Stimulated activated CD8-positive, alpha-beta memory T cell treated with anti-CD3 and anti-CD28 coated beads, Interleukin-4, amount 100 ng/mL, for 48 hours (primary cell): ENCODE results near the gene XAB2.
A peak's percentile ranks its signal among the peaks of the same experiment; 100 is the strongest.

Experiments
- DNase-seq: peaks from one replicate; pipeline ENCODE4 v3.0.0-alpha.2; 2020

XAB2 gene

GRCh38 chr19:7648265-7649014, 19.1 kb upstream of the XAB2 start:
- no peak for DNase-seq

GRCh38 chr19:7647156-7647555, 17.8 kb upstream of the XAB2 start:
- DNase-seq: no peak

- DNase-seq: no peak
These were observed 17.0 kb upstream of the XAB2 start for GRCh38 chr19:7646426-7646700.

GRCh38 chr19:7645656-7646425, 16.5 kb upstream of the XAB2 start:
- no peak for DNase-seq

- no peak for DNase-seq
These were observed 15.8 kb upstream of the XAB2 start for GRCh38 chr19:7645163-7645562.

GRCh38 chr19:7644550-7644877, 15.2 kb upstream of the XAB2 start:
- DNase-seq: no peak

GRCh38 chr19:7643629-7644549, 14.5 kb upstream of the XAB2 start:
- DNase-seq: peak; percentile 65

- DNase-seq: no peak
These were observed 13.7 kb upstream of the XAB2 start for GRCh38 chr19:7643031-7643415.

GRCh38 chr19:7642295-7643030, 13.1 kb upstream of the XAB2 start:
- no peak for DNase-seq

GRCh38 chr19:7641290-7642276, 12.2 kb upstream of the XAB2 start:
- no peak for DNase-seq

GRCh38 chr19:7640803-7641202, 11.5 kb upstream of the XAB2 start:
- DNase-seq: no peak

GRCh38 chr19:7639863-7640348, 10.6 kb upstream of the XAB2 start:
- no peak for DNase-seq

GRCh38 chr19:7638802-7639465, 9.6 kb upstream of the XAB2 start:
- DNase-seq: no peak

- DNase-seq: peak; percentile 39
These were observed 8.3 kb upstream of the XAB2 start for GRCh38 chr19:7637374-7638256.

- DNase-seq: peak; percentile 93
These were observed 7.5 kb upstream of the XAB2 start, which contains the start of gene STXBP2 for GRCh38 chr19:7636691-7637373. Gene STXBP2 (plus strand): TSS chr19:7637110. CDS start chr19:7637150, 40 bp downstream.

GRCh38 chr19:7636317-7636690, 7.0 kb upstream of the XAB2 start:
- no peak for DNase-seq

- DNase-seq: no peak
These were observed 6.3 kb upstream of the XAB2 start for GRCh38 chr19:7635670-7636069.

GRCh38 chr19:7633698-7634097, 4.4 kb upstream of the XAB2 start, which contains the start of gene PCP2:
Gene PCP2 (minus strand): TSS chr19:7633719. CDS start chr19:7633457, 262 bp downstream.
- DNase-seq: no peak
